Fibroblast of skin of left quadriceps (primary cell): ENCODE results near the gene TMEM114.

Experiments
- DNase-seq, 2 experiments: peaks; one replicate each; pipeline ENCODE4 v3.0.0-alpha.2; 2013; ENCODE audit warnings: low read depth in 2 of 2

Gene TMEM114

DNA sequence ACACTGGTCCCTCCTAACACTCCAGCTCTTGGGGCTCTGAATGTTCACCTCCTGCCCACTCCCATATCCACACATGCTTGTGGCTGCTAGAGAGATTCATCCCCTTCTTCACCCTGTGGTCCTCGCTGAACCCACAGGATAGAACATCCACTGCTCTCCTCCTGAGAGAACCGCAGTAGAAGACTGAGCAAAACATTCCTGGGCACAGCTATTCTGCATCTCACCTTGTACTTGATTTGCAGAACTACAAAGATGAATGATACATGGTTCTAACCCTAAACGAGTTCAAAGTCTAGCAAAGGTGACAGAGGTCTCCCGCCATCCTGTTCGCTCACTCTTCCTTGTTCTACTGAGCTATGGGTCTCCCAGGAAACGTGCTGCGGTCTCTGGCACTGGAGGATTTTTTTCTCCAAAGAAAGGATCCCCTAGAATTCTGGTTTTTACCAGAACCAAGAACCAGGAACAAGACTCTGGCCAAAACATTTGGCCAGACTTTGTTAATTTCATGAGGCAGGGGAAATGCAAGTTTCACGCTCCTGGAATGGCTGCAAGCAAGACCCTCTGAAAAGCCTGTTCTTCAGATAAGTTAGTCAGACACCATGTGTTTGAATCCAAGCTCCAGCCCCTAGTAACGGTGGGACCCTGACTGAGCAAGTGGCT lies 39.5 kb downstream of the TMEM114 start:
- DNase-seq = no peak

DNA sequence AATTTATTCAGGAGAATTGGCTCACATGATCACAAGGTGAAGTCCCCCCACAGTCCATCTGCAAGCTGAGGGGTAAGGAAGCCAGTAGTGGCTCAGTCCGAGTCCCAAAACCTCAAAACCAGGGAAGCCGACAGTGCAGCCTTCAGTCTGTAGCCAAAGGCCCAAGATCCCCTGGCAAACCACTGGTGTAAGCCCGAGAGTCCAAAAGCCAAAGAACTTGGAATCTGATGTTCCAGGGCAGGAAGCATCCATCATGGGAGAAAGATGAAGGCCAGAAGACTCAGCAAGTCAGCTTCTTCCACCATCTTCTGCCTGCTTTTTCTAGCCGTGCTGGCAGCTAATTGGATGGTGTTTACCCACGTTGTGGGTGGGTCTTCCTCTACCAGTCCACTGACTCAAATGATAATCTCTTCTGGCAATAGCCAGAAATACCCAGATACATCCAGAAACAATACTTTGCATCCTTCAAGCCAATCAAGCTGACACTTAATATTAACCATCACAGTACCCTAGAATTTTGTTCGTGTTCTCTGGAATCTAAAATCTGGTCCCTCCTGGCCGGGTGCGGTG lies 40.4 kb downstream of the TMEM114 start:
- DNase-seq = no peak

DNA sequence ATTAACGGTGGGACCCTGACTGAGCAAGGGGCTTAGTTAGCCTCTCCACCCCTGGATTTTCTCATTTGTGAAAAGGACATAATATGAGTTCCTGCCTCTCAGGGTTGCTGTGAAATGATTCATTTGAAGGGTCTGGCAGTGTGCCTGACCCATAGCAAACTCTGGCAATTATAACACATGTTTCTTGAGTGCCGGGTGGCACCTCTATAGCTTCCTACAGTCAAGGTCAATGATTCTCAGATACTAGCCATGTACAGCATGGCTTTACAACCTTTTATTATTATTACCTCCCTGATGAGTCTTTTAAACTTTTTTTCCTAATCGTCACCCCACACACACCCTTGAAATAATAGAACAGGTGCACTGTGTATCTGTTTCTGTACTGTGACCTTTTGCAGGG lies 42.1 kb downstream of the TMEM114 start:
- no peak for DNase-seq

DNA sequence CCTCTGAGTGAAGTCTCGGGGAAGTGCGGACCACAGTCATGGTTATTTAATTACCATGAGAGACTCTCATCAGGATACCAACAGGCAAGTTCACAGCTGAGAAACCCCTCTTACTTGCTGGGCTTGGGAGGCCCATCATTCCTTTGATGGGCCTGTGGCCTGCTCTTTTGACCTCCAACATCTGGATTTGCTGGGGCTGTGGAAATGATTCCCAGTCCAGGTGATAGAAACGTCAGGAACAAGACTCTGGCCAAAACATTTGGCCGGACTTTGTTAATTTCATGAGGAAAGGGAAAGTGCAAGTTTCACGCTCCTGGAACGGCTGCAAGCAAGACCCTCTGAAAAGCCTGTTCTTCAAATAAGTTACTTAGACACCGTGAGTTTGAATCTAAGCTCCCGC lies 42.5 kb downstream of the TMEM114 start:
- DNase-seq = no peak

DNA sequence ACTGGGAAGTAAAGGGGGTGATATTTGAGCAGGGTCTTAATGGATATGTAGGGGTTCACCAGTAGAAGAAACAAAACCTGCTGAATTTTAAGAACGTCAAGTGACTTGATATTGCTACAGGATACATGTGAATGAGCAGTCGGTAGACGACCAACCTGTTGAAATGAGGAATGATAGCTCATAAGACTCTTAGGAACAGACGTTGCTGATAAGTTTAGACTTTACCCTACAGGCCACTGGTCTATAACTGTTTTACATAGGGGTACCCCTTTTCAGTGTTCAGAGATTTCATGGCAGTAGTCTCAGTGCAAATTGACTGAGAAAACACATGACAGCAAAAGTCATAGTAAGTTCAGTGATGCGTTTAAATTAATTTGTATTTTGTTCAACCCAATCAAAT lies 45.9 kb downstream of the TMEM114 start:
- no peak for DNase-seq

DNA sequence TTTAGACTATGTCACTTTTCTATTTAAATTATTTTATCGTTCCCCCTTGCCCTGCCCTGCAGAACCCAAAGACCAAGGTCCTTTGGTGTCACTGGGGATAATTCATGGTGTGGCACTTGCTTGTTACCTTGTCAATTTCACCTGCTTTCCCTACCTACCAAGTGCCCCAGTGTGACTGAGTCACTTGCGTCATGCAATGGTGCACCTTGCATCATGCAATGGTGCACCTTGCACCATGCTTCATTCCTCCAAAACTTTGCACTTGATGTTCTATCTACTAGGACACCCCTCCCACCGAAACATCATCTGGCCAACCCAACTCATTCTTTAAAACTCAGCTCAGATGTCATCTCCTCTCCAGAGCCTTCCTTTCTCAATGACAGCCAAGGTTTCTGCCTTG lies 47.1 kb downstream of the TMEM114 start:
- no peak for DNase-seq

DNA sequence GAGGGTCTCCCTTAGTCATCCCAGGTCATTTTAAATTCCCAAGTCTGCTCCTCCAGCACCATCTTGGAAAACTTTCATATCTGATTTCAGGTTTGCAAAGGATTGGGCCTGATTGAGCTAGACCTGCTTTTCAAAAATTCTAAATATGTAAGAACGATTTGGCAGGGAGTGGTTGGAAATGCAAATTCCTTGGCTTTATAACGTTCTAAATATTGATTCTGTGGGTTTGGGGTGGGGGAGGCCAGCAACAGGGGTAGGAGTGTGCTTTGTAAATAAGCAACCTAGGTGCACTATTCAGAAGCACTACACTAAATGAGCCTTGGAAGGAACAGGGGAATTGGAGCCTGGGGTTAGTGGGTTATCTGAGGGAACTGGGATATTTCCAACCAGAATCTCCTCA lies 47.9 kb downstream of the TMEM114 start:
- no peak for DNase-seq

DNA sequence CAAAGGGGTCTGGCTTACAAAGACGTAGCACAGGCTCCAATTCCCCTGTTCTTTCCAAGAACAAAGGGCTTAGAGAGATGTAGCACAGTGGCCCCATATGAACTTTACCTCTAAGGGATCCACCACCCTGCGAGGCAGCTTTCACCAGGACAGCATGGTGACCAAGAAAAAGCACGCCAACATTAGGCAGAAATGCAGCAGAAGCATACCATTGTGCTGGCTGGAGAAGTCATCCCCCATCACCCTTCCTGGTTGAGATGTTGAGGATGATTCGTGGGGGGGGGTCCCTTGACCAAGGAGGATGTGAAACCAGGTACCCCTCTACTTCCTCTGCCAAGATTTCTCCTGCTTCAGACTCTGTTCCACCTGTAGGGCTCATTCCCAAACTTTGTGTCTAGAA lies 48.4 kb downstream of the TMEM114 start:
- DNase-seq = no peak

DNA sequence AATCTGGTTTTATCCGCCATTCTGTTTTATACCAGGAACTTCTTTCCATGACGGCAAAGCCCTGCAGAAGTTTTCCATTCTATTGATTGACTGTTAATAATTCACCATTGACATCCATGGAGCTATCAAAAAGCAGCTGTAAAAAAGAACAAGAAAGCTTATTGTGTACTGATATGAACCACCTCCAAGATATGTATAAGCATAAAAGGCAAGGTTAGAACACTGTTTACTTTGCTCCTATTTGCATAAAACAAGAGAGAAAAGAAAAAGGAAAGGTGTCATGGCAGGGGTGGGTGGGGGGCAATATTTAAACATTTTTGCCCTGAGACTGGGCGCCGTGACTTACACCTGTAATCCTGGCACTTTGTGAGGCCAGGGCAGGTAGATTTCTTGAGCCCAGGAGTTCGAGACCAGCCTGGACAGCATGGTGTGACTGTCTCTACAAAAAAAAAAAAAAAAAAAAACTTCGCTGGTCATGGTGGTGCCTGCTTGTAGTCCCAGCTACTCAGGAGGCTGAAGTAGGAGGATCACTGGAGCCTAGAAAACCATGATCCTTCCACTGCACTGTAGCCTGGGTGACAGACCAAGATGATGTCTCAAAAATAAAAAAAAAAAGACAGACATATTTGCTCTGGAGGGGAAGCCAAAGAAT lies 52.5 kb downstream of the TMEM114 start:
- no peak for DNase-seq

DNA sequence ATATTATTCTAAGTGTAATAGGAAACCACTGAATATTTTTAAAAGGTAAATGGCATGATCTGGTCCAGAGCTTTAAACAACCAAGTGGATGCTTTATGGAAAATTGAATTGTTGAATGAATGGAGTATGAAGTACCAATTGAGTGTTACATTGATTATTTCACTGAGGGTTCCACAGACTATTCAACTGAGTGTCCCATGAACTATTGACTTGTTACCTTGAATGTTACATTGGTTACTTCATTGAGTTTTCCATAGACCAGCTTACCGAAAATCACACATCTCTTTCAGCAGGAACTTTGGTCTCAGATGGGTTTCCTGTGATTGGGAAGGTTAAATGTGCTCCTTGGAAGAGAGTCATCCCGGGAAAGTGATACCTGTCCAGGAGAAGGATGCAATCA lies 56.8 kb downstream of the TMEM114 start:
- DNase-seq = no peak

DNA sequence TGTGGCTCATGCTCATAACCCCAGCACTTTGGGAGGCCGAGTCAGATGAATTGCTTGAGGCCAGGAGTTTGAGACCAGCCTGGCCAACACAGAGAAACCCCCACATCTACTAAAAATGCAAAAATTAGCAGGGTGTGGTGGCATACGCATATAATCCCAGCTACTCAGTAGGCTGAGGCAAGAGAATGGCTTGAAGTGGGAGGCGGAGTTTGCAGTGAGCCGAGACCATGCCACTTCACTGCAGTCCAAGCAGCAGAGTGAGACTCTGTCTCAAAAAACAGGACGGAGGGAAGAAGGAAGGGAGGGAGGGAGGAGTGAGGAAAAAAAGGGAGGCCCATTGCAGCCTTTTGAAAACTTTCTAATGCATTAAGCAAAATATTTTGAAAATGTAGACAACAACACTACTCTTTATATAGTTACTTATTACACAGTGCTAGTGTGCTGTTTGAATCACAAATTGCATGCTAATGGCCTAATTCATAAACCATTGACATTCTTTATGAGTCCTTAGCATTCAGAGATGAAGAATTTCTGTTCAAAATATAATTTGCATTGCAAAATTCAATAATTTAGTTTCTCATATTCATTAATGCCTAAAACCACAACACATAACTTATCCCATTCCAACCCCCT lies 59.4 kb downstream of the TMEM114 start:
- DNase-seq = no peak

DNA sequence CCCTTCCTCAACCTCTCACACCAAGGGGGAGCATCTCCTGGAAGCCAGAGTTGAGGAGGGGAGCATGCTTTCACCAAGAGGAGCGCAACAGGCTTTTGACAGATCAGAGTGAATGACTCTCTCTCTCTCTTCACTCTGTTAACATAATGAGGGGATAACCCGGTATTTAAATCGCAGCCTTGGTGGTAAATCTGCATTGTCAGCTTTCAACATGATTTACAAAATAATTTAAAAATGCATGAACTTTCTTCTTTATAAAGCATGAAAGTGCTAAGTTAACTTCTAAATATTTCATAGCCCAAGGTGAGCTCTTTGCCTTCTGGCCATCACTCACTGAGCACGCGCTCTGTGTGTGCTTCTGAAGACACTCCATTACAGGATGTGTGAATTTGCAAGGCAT lies 61.8 kb downstream of the TMEM114 start:
- DNase-seq = no peak

DNA sequence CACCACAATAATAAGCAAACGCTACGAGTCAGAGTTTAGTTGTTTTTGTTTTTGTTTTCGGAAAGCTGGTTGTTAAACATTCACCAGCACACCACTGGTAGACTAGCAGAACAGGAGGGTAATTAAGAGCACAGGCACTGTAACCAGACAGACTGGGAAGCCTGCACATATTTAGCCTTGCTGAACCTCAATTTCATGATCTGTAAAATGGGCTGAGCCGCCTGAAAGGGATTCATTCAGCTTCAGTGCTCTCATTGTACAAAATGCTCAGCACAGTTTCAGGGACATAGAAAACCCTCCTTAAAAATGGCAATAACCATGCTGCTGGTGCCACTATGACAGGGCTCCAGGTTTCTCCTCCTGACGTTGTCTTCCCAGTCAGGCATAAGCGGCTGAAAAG lies 66.4 kb downstream of the TMEM114 start:
- no peak for DNase-seq

DNA sequence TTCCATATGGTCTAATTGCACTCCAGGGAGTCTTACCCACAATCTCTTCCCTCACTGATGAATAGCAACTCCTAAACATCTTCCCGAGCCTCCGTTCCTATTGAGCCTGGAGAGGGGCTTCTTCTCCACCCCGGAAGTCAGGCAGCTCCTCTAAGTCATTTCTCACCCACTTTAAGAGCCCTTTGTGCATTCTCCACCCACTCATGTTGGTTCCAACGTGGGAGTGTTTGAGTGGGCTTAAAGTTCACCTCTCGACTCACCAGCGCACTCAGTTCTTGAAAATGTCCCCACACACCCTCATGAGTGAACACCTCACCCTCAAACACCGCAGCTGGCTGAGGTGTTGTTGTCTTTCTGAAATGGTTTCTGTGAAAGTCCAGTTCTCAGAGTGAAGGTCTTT lies 67.6 kb downstream of the TMEM114 start:
- DNase-seq = no peak

DNA sequence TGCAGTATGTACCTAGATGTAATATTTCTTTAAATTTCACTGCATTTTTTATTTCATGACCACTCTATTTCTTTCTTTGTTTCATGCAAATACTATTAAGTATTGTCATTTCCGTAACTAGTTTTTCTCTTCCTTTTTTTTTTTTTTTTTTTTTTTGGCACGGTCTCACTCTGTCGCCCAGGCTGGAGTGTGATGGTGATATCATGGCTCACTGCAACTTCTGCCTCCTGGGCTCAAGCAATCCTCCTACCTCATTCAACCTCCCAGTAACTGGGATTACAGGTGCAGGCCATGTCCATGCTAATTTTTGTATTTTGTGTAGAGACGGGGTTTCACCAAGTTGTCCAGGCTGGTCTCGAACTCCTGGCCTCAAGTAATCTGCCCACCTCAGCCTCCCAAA lies 70.7 kb downstream of the TMEM114 start:
- no peak for DNase-seq
